CD8-positive, alpha-beta memory T cell (primary cell): Measurements from ENCODE around the gene CEP112. TPM values are rescaled to one million over a fixed set of nuclear protein-coding genes. Genes with fewer than 3 reads are reported as not detected.
A peak's percentile ranks its signal among the peaks of the same experiment; 100 is the strongest.

ENCODE experiments used
- CTCF ChIA-PET: fragments of 350-600 bp; sonication (Branson Sonifier 250); formaldehyde crosslinking; loops from one replicate; lab custom pipeline; 2021; ENCODE audit warnings: antibody characterized with exemption; lab: Charles Lee
- POLR2A ChIA-PET: fragments of 350-600 bp; sonication (Branson Sonifier 250); formaldehyde crosslinking; loops from one replicate; lab custom pipeline; 2021; ENCODE audit warnings: antibody characterized with exemption; lab: Charles Lee
- DNase-seq, 5 donors: peaks; one replicate each; pipeline versions ENCODE4 v3.0.0 to v3.0.0-alpha.2; 2020 to 2022; ENCODE audit warnings: mixed read lengths in 1 of 5
- H3K27ac ChIP-seq: one replicate; pipeline ENCODE4 v1.7.0; 2013; ENCODE audit warnings: low read depth, mild to moderate bottlenecking, low read length, moderate library complexity
- H3K27me3 ChIP-seq: 2 replicates; pipeline ENCODE4 v1.7.0; 2013; ENCODE audit warnings: low read length, mild to moderate bottlenecking; ENCODE audit not compliant: insufficient read depth, poor library complexity, severe bottlenecking
- H3K36me3 ChIP-seq: 2 replicates; pipeline ENCODE4 v1.7.0; 2013; ENCODE audit warnings: mild to moderate bottlenecking, low read length, moderate library complexity; ENCODE audit not compliant: insufficient read depth
- H3K4me1 ChIP-seq: 2 replicates; pipeline ENCODE4 v1.7.0; 2013; ENCODE audit warnings: mild to moderate bottlenecking, low read length, moderate library complexity; ENCODE audit not compliant: insufficient read depth
- H3K4me3 ChIP-seq: 2 replicates; pipeline ENCODE4 v1.7.0; 2013; ENCODE audit warnings: mild to moderate bottlenecking, low read length
- H3K9me3 ChIP-seq: 2 replicates; pipeline ENCODE4 v1.7.0; 2013; ENCODE audit warnings: mild to moderate bottlenecking, low read length
- H3K27ac Mint-ChIP-seq, 8 donors: one replicate each; pipeline ENCODE4 v1.8.0; 2020 to 2021; ENCODE audit warnings: mixed read lengths in 8 of 8, mild to moderate bottlenecking in 6 of 8, inconsistent platforms in 3 of 8, moderate library complexity in 3 of 8
- H3K27me3 Mint-ChIP-seq, 2 donors: one replicate each; pipeline ENCODE4 v1.8.0; 2020 to 2021; ENCODE audit warnings: mixed read lengths in 2 of 2, mild to moderate bottlenecking in 1 of 2, moderate library complexity in 1 of 2
- H3K36me3 Mint-ChIP-seq, 3 donors: one replicate each; pipeline ENCODE4 v1.8.0; 2020 to 2021; ENCODE audit warnings: mixed read lengths in 3 of 3, inconsistent platforms in 1 of 3, mild to moderate bottlenecking in 1 of 3
- H3K4me1 Mint-ChIP-seq, 3 donors: one replicate each; pipeline ENCODE4 v1.8.0; 2020 to 2021; ENCODE audit warnings: mixed read lengths in 3 of 3, inconsistent platforms in 1 of 3, mild to moderate bottlenecking in 1 of 3
- H3K4me3 Mint-ChIP-seq, 7 donors: one replicate each; pipeline ENCODE4 v1.8.0; 2020 to 2021; ENCODE audit warnings: mixed read lengths in 7 of 7, mild to moderate bottlenecking in 6 of 7, moderate library complexity in 4 of 7, inconsistent platforms in 2 of 7
- H3K9me3 Mint-ChIP-seq, 5 donors: one replicate each; pipeline ENCODE4 v1.8.0; 2020 to 2022; ENCODE audit warnings: mixed read lengths in 5 of 5, mild to moderate bottlenecking in 3 of 5, moderate library complexity in 2 of 5, inconsistent platforms in 1 of 5
- polyA plus RNA-seq: library from polyadenylated mRNA; unstranded; fragments of 300-500 nt; fragmentation: Illumina TruSeq; gene quantifications from one replicate; pipeline ENCODE4 v1.2.3, GENCODE V29; 2021
- total RNA-seq, 2 experiments: library from RNA; stranded (reverse); gene quantifications; one replicate each; pipeline ENCODE4 v1.2.3, GENCODE V29; 2021

CEP112 gene
- total and polyA plus RNA-seq, 3 experiments from 2014 or later = 0.64 to 4.5 (median 3.0) TPM

- H3K27me3 ChIP-seq = no peaks in the 10 kb centered on the region
- Mint-ChIP-seq H3K27me3 (peaks cover 0 to 3% of the 10 kb centered on the region in 2 donors), H3K4me3 (peak overlapping the region; percentile 32 to 77 (median 66)), H3K36me3 (no peaks in the 10 kb centered on the region), H3K4me1 (peaks cover 11 to 20% (median 11%) of the 10 kb centered on the region in 3 donors), H3K27ac (peak overlapping the region in 2 of 8 donors; percentile 3 to 23), H3K9me3 (peaks cover 0 to 3% (median 0%) of the 10 kb centered on the region in 5 donors)
- H3K27ac ChIP-seq = no peak overlapping the region
- POLR2A ChIA-PET = no interaction called here
- H3K9me3 ChIP-seq = no peaks in the 10 kb centered on the region
- H3K4me3 ChIP-seq = peak overlapping the region; percentile 9
- no peaks in the 10 kb centered on the region for H3K4me1 ChIP-seq
- H3K36me3 ChIP-seq = no peaks in the 10 kb centered on the region
- DNase-seq = no peak
- CTCF ChIA-PET = no interaction called here
Observed at GRCh38 chr17:65711671-65712276, 480.2 kb downstream of the CEP112 start.

- DNase-seq = no peak
- CTCF ChIA-PET = no interaction called here
- H3K4me3 Mint-ChIP-seq = no peak overlapping the region
- H3K27me3 Mint-ChIP-seq = peaks cover 0 to 3% of the 10 kb centered on the region in 2 donors
- Histone ChIP-seq H3K27ac (no peak overlapping the region), H3K4me3 (no peak overlapping the region), H3K27me3 (no peaks in the 10 kb centered on the region), H3K9me3 (no peaks in the 10 kb centered on the region), H3K4me1 (no peaks in the 10 kb centered on the region), H3K36me3 (no peaks in the 10 kb centered on the region)
- H3K4me1 Mint-ChIP-seq = peaks cover 11 to 18% (median 11%) of the 10 kb centered on the region in 3 donors
- H3K9me3 Mint-ChIP-seq = no peaks in the 10 kb centered on the region
- H3K27ac Mint-ChIP-seq = no peak overlapping the region
- POLR2A ChIA-PET = no interaction called here
- H3K36me3 Mint-ChIP-seq = no peaks in the 10 kb centered on the region
Observed at GRCh38 chr17:65707780-65708179, 484.2 kb downstream of the CEP112 start.

- H3K9me3 Mint-ChIP-seq = no peaks in the 10 kb centered on the region
- H3K4me3 Mint-ChIP-seq = no peak overlapping the region
- Histone ChIP-seq H3K36me3 (no peaks in the 10 kb centered on the region), H3K4me3 (no peak overlapping the region), H3K27me3 (no peaks in the 10 kb centered on the region), H3K9me3 (no peaks in the 10 kb centered on the region), H3K27ac (no peak overlapping the region), H3K4me1 (no peaks in the 10 kb centered on the region)
- DNase-seq = no peak
- H3K36me3 Mint-ChIP-seq = peaks cover 0 to 10% (median 0%) of the 10 kb centered on the region in 3 donors
- peaks cover 1 to 9% of the 10 kb centered on the region in 2 donors for H3K27me3 Mint-ChIP-seq
- no peak overlapping the region for H3K27ac Mint-ChIP-seq
- no peaks in the 10 kb centered on the region for H3K4me1 Mint-ChIP-seq
- ChIA-PET CTCF (no interaction called here), POLR2A (no interaction called here)
Observed at GRCh38 chr17:65704731-65705130, 487.2 kb downstream of the CEP112 start.

GRCh38 chr17:65703891-65704290 lies 488.0 kb downstream of the CEP112 start:
- H3K4me1 Mint-ChIP-seq = no peaks in the 10 kb centered on the region
- H3K36me3 ChIP-seq = no peaks in the 10 kb centered on the region
- no peak overlapping the region for H3K27ac Mint-ChIP-seq
- no peaks in the 10 kb centered on the region for H3K9me3 Mint-ChIP-seq
- no peaks in the 10 kb centered on the region for H3K27me3 ChIP-seq
- H3K9me3 ChIP-seq = no peaks in the 10 kb centered on the region
- H3K27ac ChIP-seq = no peak overlapping the region
- peaks cover 0 to 10% (median 0%) of the 10 kb centered on the region in 3 donors for H3K36me3 Mint-ChIP-seq
- H3K4me3 ChIP-seq = no peak overlapping the region
- CTCF ChIA-PET = interaction anchor here (0.9 kb wide), 1 partner anchor 11 kb away, joined by 3 read pairs; no protein-coding TSS in a partner anchor
- no peak for DNase-seq
- H3K27me3 Mint-ChIP-seq = peaks cover 4 to 16% of the 10 kb centered on the region in 2 donors
- H3K4me3 Mint-ChIP-seq = no peak overlapping the region
- H3K4me1 ChIP-seq = no peaks in the 10 kb centered on the region
- POLR2A ChIA-PET = no interaction called here

GRCh38 chr17:65699459-65699858 lies 492.5 kb downstream of the CEP112 start:
- H3K4me3 Mint-ChIP-seq = no peak overlapping the region
- Histone ChIP-seq H3K4me3 (no peak overlapping the region), H3K9me3 (no peaks in the 10 kb centered on the region), H3K27ac (no peak overlapping the region), H3K27me3 (no peaks in the 10 kb centered on the region), H3K36me3 (no peaks in the 10 kb centered on the region), H3K4me1 (no peaks in the 10 kb centered on the region)
- CTCF ChIA-PET = no interaction called here
- H3K4me1 Mint-ChIP-seq = no peaks in the 10 kb centered on the region
- peaks cover 0 to 10% (median 0%) of the 10 kb centered on the region in 3 donors for H3K36me3 Mint-ChIP-seq
- no peaks in the 10 kb centered on the region for H3K9me3 Mint-ChIP-seq
- H3K27me3 Mint-ChIP-seq = peaks cover 7 to 20% of the 10 kb centered on the region in 2 donors
- H3K27ac Mint-ChIP-seq = no peak overlapping the region
- POLR2A ChIA-PET = no interaction called here
- DNase-seq = no peak

- peaks cover 0 to 10% (median 0%) of the 10 kb centered on the region in 3 donors for H3K36me3 Mint-ChIP-seq
- H3K4me1 Mint-ChIP-seq = no peaks in the 10 kb centered on the region
- no peak overlapping the region for H3K4me3 Mint-ChIP-seq
- H3K9me3 ChIP-seq = no peaks in the 10 kb centered on the region
- CTCF ChIA-PET = no interaction called here
- no peaks in the 10 kb centered on the region for H3K4me1 ChIP-seq
- H3K27me3 ChIP-seq = no peaks in the 10 kb centered on the region
- H3K4me3 ChIP-seq = no peak overlapping the region
- H3K27me3 Mint-ChIP-seq = peaks cover 7 to 20% of the 10 kb centered on the region in 2 donors
- DNase-seq = no peak
- POLR2A ChIA-PET = no interaction called here
- no peaks in the 10 kb centered on the region for H3K36me3 ChIP-seq
- no peaks in the 10 kb centered on the region for H3K9me3 Mint-ChIP-seq
- H3K27ac Mint-ChIP-seq = no peak overlapping the region
- H3K27ac ChIP-seq = no peak overlapping the region
Observed at GRCh38 chr17:65698381-65699061, 493.4 kb downstream of the CEP112 start.

- H3K4me3 ChIP-seq = no peak overlapping the region
- Mint-ChIP-seq H3K4me3 (no peak overlapping the region), H3K27ac (no peak overlapping the region), H3K36me3 (peaks cover 0 to 10% (median 0%) of the 10 kb centered on the region in 3 donors), H3K4me1 (no peaks in the 10 kb centered on the region), H3K27me3 (peaks cover 7 to 20% of the 10 kb centered on the region in 2 donors), H3K9me3 (no peaks in the 10 kb centered on the region)
- POLR2A ChIA-PET = no interaction called here
- no peak for DNase-seq
- no peaks in the 10 kb centered on the region for H3K27me3 ChIP-seq
- no peaks in the 10 kb centered on the region for H3K4me1 ChIP-seq
- H3K27ac ChIP-seq = no peak overlapping the region
- H3K9me3 ChIP-seq = no peaks in the 10 kb centered on the region
- CTCF ChIA-PET = no interaction called here
- H3K36me3 ChIP-seq = no peaks in the 10 kb centered on the region
Observed at GRCh38 chr17:65697661-65698060, 494.3 kb downstream of the CEP112 start.

GRCh38 chr17:65696739-65697394 lies 495.1 kb downstream of the CEP112 start:
- H3K27ac ChIP-seq = no peak overlapping the region
- no peaks in the 10 kb centered on the region for H3K4me1 ChIP-seq
- no peaks in the 10 kb centered on the region for H3K36me3 ChIP-seq
- no peaks in the 10 kb centered on the region for H3K9me3 Mint-ChIP-seq
- H3K4me3 Mint-ChIP-seq = no peak overlapping the region
- POLR2A ChIA-PET = no interaction called here
- CTCF ChIA-PET = no interaction called here
- H3K27ac Mint-ChIP-seq = peak overlapping the region in 1 of 8 donors; percentile 39
- no peaks in the 10 kb centered on the region for H3K4me1 Mint-ChIP-seq
- H3K27me3 ChIP-seq = no peaks in the 10 kb centered on the region
- no peak for DNase-seq
- H3K27me3 Mint-ChIP-seq = peaks cover 7 to 16% of the 10 kb centered on the region in 2 donors
- no peak overlapping the region for H3K4me3 ChIP-seq
- H3K9me3 ChIP-seq = no peaks in the 10 kb centered on the region
- peaks cover 0 to 10% (median 0%) of the 10 kb centered on the region in 3 donors for H3K36me3 Mint-ChIP-seq
